Endothelial cell of umbilical vein (primary cell): ENCODE results near the gene PGGHG. TPM values are rescaled to one million over a fixed set of nuclear protein-coding genes. Genes with fewer than 3 reads are reported as not detected.
"Not testable (repeated sequence)": the region's sequence is repeated elsewhere in the genome, so short reads cannot be mapped to it uniquely, and the experiment has no call there.

Source experiments
- BruUV-seq: library from RNA; stranded (reverse); fragments of 400-500 nt; replicated peaks from 2 replicates; lab custom pipeline; 2021; lab: Mats Ljungman, UMichigan
- CTCF ChIA-PET: fragments of 300-600, 350-600 bp; sonication (Branson Sonifier 250); formaldehyde crosslinking; loops from one replicate; lab custom pipeline; 2021; ENCODE audit warnings: antibody characterized with exemption, inconsistent platforms; lab: Charles Lee
- POLR2A ChIA-PET: fragments of 300-600, 350-600 bp; sonication (Branson Sonifier 250); formaldehyde crosslinking; loops from one replicate; lab custom pipeline; 2021; ENCODE audit warnings: antibody characterized with exemption, inconsistent platforms; lab: Charles Lee
- DNase-seq: peaks from one replicate; pipeline ENCODE4 v3.0.0-alpha.2; 2011; ENCODE audit warnings: low read depth, low spot score
- FAIRE-seq: peaks from 2 replicates; lab custom pipeline; 2011; peaks lifted over from hg19 to GRCh38; lab: Jason Lieb, UNC
- H2AFZ ChIP-seq: 2 replicates; pipeline ENCODE4 v1.6.0; 2012; ENCODE audit warnings: low read depth, low read length, control low read depth, inconsistent platforms
- H3K27ac ChIP-seq: 2 replicates; pipeline ENCODE4 v1.5.1; 2011; ENCODE audit warnings: low read depth, mild to moderate bottlenecking, control low read depth, low read length, moderate library complexity; ENCODE audit not compliant: insufficient read depth
- H3K27me3 ChIP-seq, 2 experiments: 2 replicates each; pipeline versions ENCODE4 v1.6.0 to v1.6.1; 2011; ENCODE audit warnings: low read length in 2 of 2, mixed read lengths in 1 of 2; ENCODE audit not compliant: control insufficient read depth in 2 of 2, insufficient read depth in 2 of 2
- H3K36me3 ChIP-seq, 2 experiments: 2 replicates in 1 of 2; 3 replicates in 1 of 2; pipeline ENCODE4 v1.5.1; 2011; ENCODE audit warnings: low read length in 2 of 2, mild to moderate bottlenecking in 1 of 2, moderate library complexity in 1 of 2; ENCODE audit not compliant: control insufficient read depth in 2 of 2, insufficient read depth in 2 of 2; ENCODE audit errors: extremely low read depth in 1 of 2
- H3K4me1 ChIP-seq: 3 replicates; pipeline ENCODE4 v1.5.1; 2011; ENCODE audit warnings: mild to moderate bottlenecking, low read length; ENCODE audit not compliant: control insufficient read depth, insufficient read depth; ENCODE audit errors: extremely low read depth
- H3K4me2 ChIP-seq: 2 replicates; pipeline ENCODE4 v1.6.1; 2011; ENCODE audit warnings: low read length, control low read depth, mixed read lengths; ENCODE audit not compliant: insufficient read depth
- H3K4me3 ChIP-seq, 3 experiments: fragments of 200-600 bp in 1 of 3; sonication (generic), shearing (Covaris generic) in 1 of 3; replicated peaks in 1 of 3; 2 replicates each; pipeline ENCODE4 v1.5.1; 2011 to 2016; ENCODE audit warnings: control low read depth in 3 of 3, low read length in 3 of 3, mild to moderate bottlenecking in 2 of 3, inconsistent platforms in 1 of 3, low read depth in 1 of 3, moderate library complexity in 1 of 3; ENCODE audit not compliant: insufficient read depth in 1 of 3
- H3K79me2 ChIP-seq: 2 replicates; pipeline ENCODE4 v1.6.0; 2012; ENCODE audit warnings: low read length, inconsistent platforms; ENCODE audit not compliant: control insufficient read depth, insufficient read depth
- H3K9ac ChIP-seq: replicated peaks from 2 replicates; pipeline ENCODE3; 2011; ENCODE audit warnings: low read length, control low read depth; ENCODE audit not compliant: insufficient read depth; ENCODE audit errors: extremely low read depth
- H3K9me1 ChIP-seq: replicated peaks from 3 replicates; pipeline ENCODE4 v1.6.0; 2011; ENCODE audit warnings: mild to moderate bottlenecking, low read length; ENCODE audit not compliant: control insufficient read depth, insufficient read depth; ENCODE audit errors: extremely low read depth
- H3K9me3 ChIP-seq: replicated peaks from 2 replicates; pipeline ENCODE4 v1.5.1; 2012; ENCODE audit warnings: low read length, inconsistent platforms; ENCODE audit not compliant: control insufficient read depth, insufficient read depth
- H4K20me1 ChIP-seq: replicated peaks from 2 replicates; pipeline ENCODE3; 2011; ENCODE audit warnings: mild to moderate bottlenecking, low read length; ENCODE audit not compliant: control insufficient read depth, insufficient read depth; ENCODE audit errors: extremely low read depth
- CTCF ChIP-seq, 2 donors: IDR thresholded peaks; 1 replicate in 1 of 2; 2 replicates in 1 of 2; pipeline ENCODE4 v1.5.1; 2011; ENCODE audit warnings: low read length in 2 of 2, mild to moderate bottlenecking in 2 of 2, moderate library complexity in 2 of 2, control low read depth in 1 of 2, inconsistent platforms in 1 of 2, low read depth in 1 of 2; ENCODE audit not compliant: insufficient read depth in 1 of 2; ENCODE audit errors: extremely low read depth in 1 of 2
- EZH2 ChIP-seq: IDR thresholded peaks from 2 replicates; pipeline ENCODE4 v1.6.1; 2012; ENCODE audit warnings: borderline replicate concordance, low read depth, mild to moderate bottlenecking, moderate library complexity, low read length, inconsistent platforms; ENCODE audit not compliant: severe bottlenecking
- FOS ChIP-seq: IDR thresholded peaks from 2 replicates; pipeline ENCODE4 v1.6.1; 2011; ENCODE audit warnings: mild to moderate bottlenecking, low read length, moderate library complexity, borderline replicate concordance; ENCODE audit not compliant: insufficient read depth
- GATA2 ChIP-seq: IDR thresholded peaks from 2 replicates; pipeline ENCODE4 v1.7.0; 2011; ENCODE audit warnings: low read depth, mild to moderate bottlenecking, moderate library complexity, mixed read lengths, low read length; ENCODE audit not compliant: insufficient read length, insufficient read depth
- JUN ChIP-seq: IDR thresholded peaks from 2 replicates; pipeline ENCODE4 v1.6.1; 2011; ENCODE audit warnings: borderline replicate concordance, low read depth; ENCODE audit not compliant: insufficient read length, insufficient read depth
- MAX ChIP-seq: IDR thresholded peaks from 2 replicates; pipeline ENCODE4 v1.6.1; 2011; ENCODE audit not compliant: insufficient read depth, insufficient read length
- POLR2A ChIP-seq: IDR thresholded peaks from 2 replicates; pipeline ENCODE4 v1.6.1; 2012; ENCODE audit warnings: low read depth, mild to moderate bottlenecking, control low read depth, low read length
- POLR2AphosphoS5 ChIP-seq: IDR thresholded peaks from 2 replicates; pipeline ENCODE4 v1.6.1; 2012; ENCODE audit warnings: low read depth, mild to moderate bottlenecking, control low read depth, low read length, moderate library complexity; ENCODE audit not compliant: insufficient read depth
- dilution Hi-C: fragments of 300-500 bp; cut with MboI; formaldehyde crosslinking; loops from one replicate; pipeline ENCODE4 v1.15.0; 2019; ENCODE audit warnings: low sequenced_read_pairs; ENCODE audit not compliant: extremely low pct_ligation_motif_present
- intact Hi-C: fragments of 100-400 bp; cut with micrococcal nuclease; formaldehyde crosslinking; loops from one replicate; pipeline ENCODE4 v1.10.0; 2022
- polyA plus RNA-seq, 4 experiments: library from polyadenylated mRNA; depleted of rRNA in 3 of 4; stranded (reverse) in 3 of 4; unstranded in 1 of 4; fragments of >200 nt; gene quantifications; 2 replicates each; pipeline versions ENCODE4 v1.2.1 to v1.2.3, GENCODE V29; 2011 to 2012; ENCODE audit warnings: missing spikeins in 1 of 4
- total RNA-seq: library from RNA; stranded (reverse); gene quantifications from 2 replicates; pipeline ENCODE4 v1.2.3, GENCODE V29; 2021

The PGGHG gene
- total and polyA plus RNA-seq, 2 donors (not counting 3 experiments of a cell fraction or from before 2014, with no cell fraction given) = 31.6 to 42.4 TPM

- CTCF ChIA-PET = interaction anchor here (1.0 to 1.1 kb wide), 2 partner anchors 22 to 28 kb away, joined by 3 read pairs; no protein-coding TSS in a partner anchor
- dilution Hi-C loops = no loop called here
Observed at GRCh38 chr11:332651-333480, 43.9 kb downstream of the PGGHG start.

GRCh38 chr11:333616-334263 lies 44.8 kb downstream of the PGGHG start:
- H3K4me2 ChIP-seq, H2AFZ ChIP-seq, intact Hi-C loops, H3K9me3 ChIP-seq, BruUV-seq, H3K27me3 ChIP-seq, FAIRE-seq, H3K9me1 ChIP-seq, dilution Hi-C loops, POLR2A ChIA-PET, H3K36me3 ChIP-seq, CTCF ChIA-PET, H3K79me2 ChIP-seq, H3K27ac ChIP-seq, H3K9ac ChIP-seq, H4K20me1 ChIP-seq, DNase-seq, H3K4me3 ChIP-seq: not testable (repeated sequence)
- peaks cover 15% of the 10 kb centered on the region for H3K4me1 ChIP-seq

More at GRCh38 chr11:332651-333480, 43.9 kb downstream of the PGGHG start:
- intact Hi-C loops = no loop called here
- Histone ChIP-seq H3K9me1 (no peaks in the 10 kb centered on the region), H3K4me3 (no peak overlapping the region), H4K20me1 (no peaks in the 10 kb centered on the region), H3K27ac (no peak overlapping the region), H2AFZ (no peak overlapping the region), H3K79me2 (no peaks in the 10 kb centered on the region), H3K4me2 (no peak overlapping the region), H3K9ac (no peak overlapping the region), H3K4me1 (peaks cover 15% of the 10 kb centered on the region), H3K27me3 (no peaks in the 10 kb centered on the region), H3K9me3 (no peaks in the 10 kb centered on the region), H3K36me3 (no peaks in the 10 kb centered on the region)
- FAIRE-seq (no peak), DNase-seq (no peak)
- POLR2A ChIA-PET = no interaction called here
- TF ChIP-seq CTCF (IDR thresholded peaks at IDR 0.05; ENCODE audit: extremely low read depth in 1 of 2, insufficient read depth in 1 of 2, low read depth in 1 of 2, low read length in 2 of 2) = no peak
- TF ChIP-seq MAX = no peak
- TF ChIP-seq EZH2 = no peak
- TF ChIP-seq POLR2A = no peak
- TF ChIP-seq JUN = no peak
- TF ChIP-seq GATA2 = no peak
- TF ChIP-seq FOS = no peak
- no peak for TF ChIP-seq POLR2AphosphoS5
- no TSS peak for BruUV-seq
